PC-9 (cell line): ENCODE data around the gene CNN3.

Source experiments
- EZH2 ChIP-seq: fragments of 200-600 bp; sonication (generic); IDR thresholded peaks from 2 replicates; pipeline ENCODE4 v1.8.0; 2017; ENCODE audit warnings: antibody characterized with exemption, low read depth
- TF ChIP-seq, protein P1 (sequence below): fragments of 200-600 bp; sonication (generic); conservative IDR thresholded peaks from 2 replicates; pipeline ENCODE4 v1.6.1; 2017; ENCODE audit warnings: mixed run types, antibody characterized with exemption, mild to moderate bottlenecking, moderate library complexity

GRCh38 chr1:94903280-94904009 is 23.5 kb downstream of the CNN3 start:
- TF ChIP-seq, protein P1, sequence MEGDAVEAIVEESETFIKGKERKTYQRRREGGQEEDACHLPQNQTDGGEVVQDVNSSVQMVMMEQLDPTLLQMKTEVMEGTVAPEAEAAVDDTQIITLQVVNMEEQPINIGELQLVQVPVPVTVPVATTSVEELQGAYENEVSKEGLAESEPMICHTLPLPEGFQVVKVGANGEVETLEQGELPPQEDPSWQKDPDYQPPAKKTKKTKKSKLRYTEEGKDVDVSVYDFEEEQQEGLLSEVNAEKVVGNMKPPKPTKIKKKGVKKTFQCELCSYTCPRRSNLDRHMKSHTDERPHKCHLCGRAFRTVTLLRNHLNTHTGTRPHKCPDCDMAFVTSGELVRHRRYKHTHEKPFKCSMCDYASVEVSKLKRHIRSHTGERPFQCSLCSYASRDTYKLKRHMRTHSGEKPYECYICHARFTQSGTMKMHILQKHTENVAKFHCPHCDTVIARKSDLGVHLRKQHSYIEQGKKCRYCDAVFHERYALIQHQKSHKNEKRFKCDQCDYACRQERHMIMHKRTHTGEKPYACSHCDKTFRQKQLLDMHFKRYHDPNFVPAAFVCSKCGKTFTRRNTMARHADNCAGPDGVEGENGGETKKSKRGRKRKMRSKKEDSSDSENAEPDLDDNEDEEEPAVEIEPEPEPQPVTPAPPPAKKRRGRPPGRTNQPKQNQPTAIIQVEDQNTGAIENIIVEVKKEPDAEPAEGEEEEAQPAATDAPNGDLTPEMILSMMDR: no peak
- no peak for TF ChIP-seq EZH2
